MM.1S (cell line): Measurements from ENCODE around the gene TSPAN12.

Experiments
- DNase-seq: peaks from one replicate; pipeline ENCODE4 v3.0.0-alpha.2; 2015
- H2AFZ ChIP-seq: fragments of 300-600 bp; sonication (generic); 2 replicates; pipeline ENCODE4 v1.6.0; 2016; ENCODE audit warnings: antibody characterized with exemption, low read length
- H3F3A ChIP-seq: fragments of 300-600 bp; sonication (generic); 2 replicates; pipeline ENCODE4 v1.6.1; 2016; ENCODE audit warnings: mild to moderate bottlenecking, antibody characterized with exemption, low read length, moderate library complexity, mixed read lengths; ENCODE audit not compliant: insufficient read depth
- H3K27ac ChIP-seq: fragments of 300-600 bp; sonication (generic); 2 replicates; pipeline ENCODE4 v1.5.1; 2016; ENCODE audit warnings: mild to moderate bottlenecking, low read length
- H3K27me3 ChIP-seq: fragments of 300-600 bp; sonication (generic); replicated peaks from 2 replicates; pipeline ENCODE4 v1.6.0; 2016; ENCODE audit warnings: low read length; ENCODE audit not compliant: insufficient read depth
- H3K36me3 ChIP-seq: fragments of 300-600 bp; sonication (generic); replicated peaks from 2 replicates; pipeline ENCODE4 v1.6.1; 2016; ENCODE audit warnings: mild to moderate bottlenecking, low read length, mixed read lengths; ENCODE audit not compliant: insufficient read depth
- H3K4me1 ChIP-seq: fragments of 300-600 bp; sonication (generic); 2 replicates; pipeline ENCODE4 v1.6.1; 2016; ENCODE audit warnings: low read length, mixed read lengths
- H3K4me2 ChIP-seq: fragments of 300-600 bp; sonication (generic); 2 replicates; pipeline ENCODE4 v1.6.0; 2016; ENCODE audit warnings: low read depth, low read length
- H3K4me3 ChIP-seq: fragments of 300-600 bp; sonication (generic); 2 replicates; pipeline ENCODE4 v1.5.1; 2016; ENCODE audit warnings: low read length, mixed read lengths
- H3K79me2 ChIP-seq: fragments of 300-600 bp; sonication (generic); 2 replicates; pipeline ENCODE4 v1.6.1; 2016; ENCODE audit warnings: mixed run types, low read length, mixed read lengths
- H3K9ac ChIP-seq: fragments of 300-600 bp; sonication (generic); 2 replicates; pipeline ENCODE4 v1.6.1; 2016; ENCODE audit warnings: low read length, mixed read lengths
- H3K9me2 ChIP-seq: fragments of 300-600 bp; sonication (generic); replicated peaks from 2 replicates; pipeline ENCODE4 v1.6.1; 2016; ENCODE audit warnings: mild to moderate bottlenecking, low read length, mixed read lengths; ENCODE audit not compliant: insufficient read depth
- H3K9me3 ChIP-seq: fragments of 300-600 bp; sonication (generic); replicated peaks from 2 replicates; pipeline ENCODE4 v1.6.1; 2016; ENCODE audit warnings: mild to moderate bottlenecking, low read length, mixed read lengths; ENCODE audit not compliant: insufficient read depth
- H4K20me1 ChIP-seq: fragments of 300-600 bp; sonication (generic); 2 replicates; pipeline ENCODE4 v1.6.1; 2016; ENCODE audit warnings: mild to moderate bottlenecking, low read length, moderate library complexity, mixed read lengths; ENCODE audit not compliant: insufficient read depth
- CTCF ChIP-seq: fragments of 300-600 bp; sonication (generic); IDR thresholded peaks from 2 replicates; pipeline ENCODE4 v1.5.1; 2016; ENCODE audit warnings: antibody characterized with exemption, low read length, mixed read lengths
- EZH2 ChIP-seq: fragments of 300-600 bp; sonication (generic); optimal IDR thresholded peaks from 2 replicates; pipeline ENCODE3; 2017; ENCODE audit warnings: low read depth, mild to moderate bottlenecking, antibody characterized with exemption, low read length, mixed read lengths
- EZH2phosphoT487 ChIP-seq: fragments of 300-600 bp; sonication (generic); IDR thresholded peaks from 2 replicates; pipeline ENCODE4 v1.6.1; 2018; ENCODE audit warnings: antibody characterized with exemption, low read length

The TSPAN12 gene

DNA sequence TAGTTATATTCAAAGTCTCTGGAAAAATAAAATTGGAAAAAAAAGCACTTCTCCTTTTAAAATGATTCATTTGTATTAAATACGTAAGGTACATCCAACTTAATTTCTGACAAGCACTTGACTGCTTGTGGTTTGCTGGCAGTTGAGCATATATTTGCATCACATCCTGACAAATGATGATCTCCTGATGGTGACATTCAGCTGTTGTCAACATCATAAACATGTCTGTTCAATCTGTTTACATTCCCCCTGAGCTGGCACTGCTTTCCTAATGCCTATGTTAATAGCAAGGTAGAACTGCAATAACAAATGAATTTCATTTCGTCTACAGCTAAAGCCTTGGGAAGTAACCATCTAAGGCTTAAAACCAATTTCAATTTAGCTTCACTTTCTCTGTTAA, 24.4 kb downstream of the TSPAN12 start:
- H3K79me2 ChIP-seq, result no peaks in the 10 kb centered on the region
- peaks cover 4% of the 10 kb centered on the region; the same call in 1 of the 2 replicates for H3K4me1 ChIP-seq
- H4K20me1 ChIP-seq, result no peaks in the 10 kb centered on the region
- H3K4me2 ChIP-seq, result no peak overlapping the region
- TF ChIP-seq EZH2phosphoT487 (no peak), EZH2 (no peak), CTCF (no peak)
- no peak overlapping the region for H3K4me3 ChIP-seq
- no peaks in the 10 kb centered on the region for H3K27me3 ChIP-seq
- H3K9me2 ChIP-seq, result no peaks in the 10 kb centered on the region
- H3K9me3 ChIP-seq, result no peaks in the 10 kb centered on the region
- no peaks in the 10 kb centered on the region for H3F3A ChIP-seq
- H3K9ac ChIP-seq, result no peak overlapping the region
- H3K27ac ChIP-seq, result no peak overlapping the region
- no peak overlapping the region for H2AFZ ChIP-seq
- DNase-seq, result no peak
- no peaks in the 10 kb centered on the region for H3K36me3 ChIP-seq

DNA sequence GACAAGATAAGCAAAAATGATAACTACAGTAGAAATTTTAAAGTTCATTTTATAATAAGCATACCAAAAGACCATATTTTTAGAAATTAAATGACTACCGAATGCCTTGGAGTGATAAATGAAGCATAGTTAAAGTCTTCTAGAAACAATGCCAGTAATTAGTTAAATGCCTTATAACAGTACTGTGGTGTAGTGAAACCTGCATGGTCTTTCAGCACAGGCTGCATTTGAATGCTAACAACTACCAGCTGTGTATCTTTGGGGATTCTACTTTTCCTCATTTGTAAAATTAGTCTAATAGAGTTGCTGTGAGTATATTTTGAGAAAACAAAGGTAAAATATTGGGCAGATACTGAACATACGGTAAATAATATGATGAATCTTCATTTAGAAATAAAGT, 25.1 kb downstream of the TSPAN12 start:
- no peaks in the 10 kb centered on the region for H3K9me3 ChIP-seq
- no peaks in the 10 kb centered on the region for H3K36me3 ChIP-seq
- H3K9ac ChIP-seq, result no peak overlapping the region
- H3F3A ChIP-seq, result no peaks in the 10 kb centered on the region
- TF ChIP-seq EZH2phosphoT487, result no peak
- TF ChIP-seq CTCF, result no peak
- no peak for TF ChIP-seq EZH2
- H3K9me2 ChIP-seq, result no peaks in the 10 kb centered on the region
- no peak overlapping the region for H3K4me2 ChIP-seq
- no peak overlapping the region for H3K27ac ChIP-seq
- no peak overlapping the region for H3K4me3 ChIP-seq
- no peaks in the 10 kb centered on the region for H4K20me1 ChIP-seq
- peaks cover 3% of the 10 kb centered on the region; the same call in 1 of the 2 replicates for H3K4me1 ChIP-seq
- H3K79me2 ChIP-seq, result no peaks in the 10 kb centered on the region
- H2AFZ ChIP-seq, result no peak overlapping the region
- H3K27me3 ChIP-seq, result no peaks in the 10 kb centered on the region
- DNase-seq, result no peak

DNA sequence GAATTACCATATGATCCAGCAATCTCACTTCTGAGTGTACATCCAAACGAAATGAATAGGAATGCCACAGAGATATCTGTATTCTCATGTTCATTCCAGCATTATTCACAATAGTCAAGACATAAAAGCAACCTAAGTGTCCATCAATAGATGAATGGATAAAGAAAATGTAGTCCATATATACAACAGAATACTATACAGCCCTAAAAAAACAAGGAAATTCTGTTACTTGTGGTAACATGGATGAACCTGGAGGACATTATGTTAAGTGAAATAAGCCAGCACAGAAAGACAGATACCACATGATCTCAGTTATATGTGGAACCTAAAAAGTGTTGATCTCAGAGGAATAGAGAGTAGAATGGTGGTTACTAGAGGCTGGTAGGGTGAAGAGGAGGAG, 26.7 kb downstream of the TSPAN12 start:
- Histone ChIP-seq H3K9me2 (no peaks in the 10 kb centered on the region), H3K79me2 (no peaks in the 10 kb centered on the region), H3F3A (no peaks in the 10 kb centered on the region)

More for the DNA sequence above, 26.7 kb downstream of the TSPAN12 start:
- Histone ChIP-seq H3K36me3 (no peaks in the 10 kb centered on the region), H3K9me3 (no peaks in the 10 kb centered on the region), H3K9ac (no peak overlapping the region), H3K4me1 (no peaks in the 10 kb centered on the region), H4K20me1 (no peaks in the 10 kb centered on the region), H3K4me2 (no peak overlapping the region), H3K4me3 (no peak overlapping the region), H3K27ac (no peak overlapping the region), H2AFZ (no peak overlapping the region), H3K27me3 (no peaks in the 10 kb centered on the region)
- TF ChIP-seq EZH2, result no peak
- TF ChIP-seq CTCF, result no peak
- no peak for TF ChIP-seq EZH2phosphoT487
- DNase-seq, result no peak
